T-helper 2 cell treated with Interferon-gamma antibody and Interleukin-4, amounts not matched to agents 100 ng/mL and 5 ng/mL, for 36 hours (primary cell): ENCODE data around the gene STK11. TPM values are rescaled to one million over a fixed set of nuclear protein-coding genes. Genes with fewer than 3 reads are reported as not detected.

ENCODE experiments used
- intact Hi-C: fragments of 100-400 bp; cut with micrococcal nuclease; formaldehyde crosslinking; loops from one replicate; pipeline ENCODE4 v1.15.1; 2023
- total RNA-seq: library from RNA; stranded (reverse); gene quantifications from 2 replicates; pipeline ENCODE4 v1.2.3, GENCODE V29; 2022

The STK11 gene
- total RNA-seq, 1 donor from 2014 or later = 61.2 TPM

- intact Hi-C loops = loop anchor here (5.0 kb wide), 1 partner anchor 221 kb away; the partner anchor contains the start of gene CNN2
These were observed 42.7 kb downstream of the STK11 start, which contains the start of gene MIDN for GRCh38 chr19:1248139-1248785. Gene MIDN (plus strand): TSS chr19:1248583. CDS start chr19:1250297, 1,714 bp downstream.

GRCh38 chr19:1248786-1249297, 43.3 kb downstream of the STK11 start:
- intact Hi-C loops = loop anchor here (1.0 to 5.0 kb wide), 3 partner anchors 10 to 222 kb away; partner anchors contain the start of genes CIRBP and CNN2

GRCh38 chr19:1249298-1249989, 43.9 kb downstream of the STK11 start:
- intact Hi-C loops = loop anchor here (1.0 to 5.0 kb wide), 3 partner anchors 10 to 222 kb away; partner anchors contain the start of genes CIRBP and CNN2

GRCh38 chr19:1249990-1250436, 44.4 kb downstream of the STK11 start:
- intact Hi-C loops = loop anchor here (1.0 to 5.0 kb wide), 4 partner anchors 9 to 223 kb away; partner anchors contain the start of genes CIRBP and CNN2

- intact Hi-C loops = loop anchor here (5.0 kb wide), 1 partner anchor 213 kb away; no protein-coding TSS in a partner anchor
These were observed 45.1 kb downstream of the STK11 start for GRCh38 chr19:1250437-1251260.

- intact Hi-C loops = loop anchor here (5.0 kb wide), 1 partner anchor 214 kb away; no protein-coding TSS in a partner anchor
These were observed 46.0 kb downstream of the STK11 start for GRCh38 chr19:1251330-1252220.

GRCh38 chr19:1252221-1252820, 46.7 kb downstream of the STK11 start:
- intact Hi-C loops = loop anchor here (5.0 kb wide), 1 partner anchor 215 kb away; no protein-coding TSS in a partner anchor

- intact Hi-C loops = loop anchor here (5.0 kb wide), 1 partner anchor 216 kb away; no protein-coding TSS in a partner anchor
These were observed 47.4 kb downstream of the STK11 start for GRCh38 chr19:1252821-1253513.

- intact Hi-C loops = loop anchor here (5.0 kb wide), 1 partner anchor 216 kb away; no protein-coding TSS in a partner anchor
These were observed 48.0 kb downstream of the STK11 start for GRCh38 chr19:1253514-1254080.

GRCh38 chr19:1254081-1254527, 48.5 kb downstream of the STK11 start:
- intact Hi-C loops = loop anchor here (5.0 kb wide), 1 partner anchor 217 kb away; no protein-coding TSS in a partner anchor

GRCh38 chr19:1254530-1255185, 49.1 kb downstream of the STK11 start:
- intact Hi-C loops = loop anchor here (5.0 kb wide), 1 partner anchor 217 kb away; no protein-coding TSS in a partner anchor

- intact Hi-C loops = no loop called here
These were observed 49.9 kb downstream of the STK11 start for GRCh38 chr19:1255186-1256161.

GRCh38 chr19:1256646-1257474, 51.3 kb downstream of the STK11 start:
- intact Hi-C loops = no loop called here

GRCh38 chr19:1257475-1258162, 52.0 kb downstream of the STK11 start:
- intact Hi-C loops = no loop called here

- intact Hi-C loops = no loop called here
These were observed 52.5 kb downstream of the STK11 start for GRCh38 chr19:1258163-1258492.
